ENCODE results near the gene TPRG1.

The TPRG1 gene

GRCh38 chr3:189349772-189350171, 178.0 kb downstream of the TPRG1 start:
- no peak for DNase-seq

GRCh38 chr3:189353318-189353965, 181.7 kb downstream of the TPRG1 start:
- ChIA-PET POLR2A (no interaction called here), CTCF (no interaction called here)

More at GRCh38 chr3:189349772-189350171, 178.0 kb downstream of the TPRG1 start:
- Histone ChIP-seq H3K4me3 (ENCODE audit: control insufficient read depth in 1 of 7, extremely low read depth in 1 of 7, insufficient read depth in 4 of 7, low read depth in 2 of 7, low read length in 6 of 7) (no peak overlapping the region), H3K27me3 (replicated peaks in 2 of 5; ENCODE audit: control insufficient read depth in 4 of 5, insufficient read depth in 5 of 5, low read length in 4 of 5) (no peaks in the 10 kb centered on the region), H3K27ac (ENCODE audit: insufficient read depth in 1 of 2, low read depth in 1 of 2, low read length in 2 of 2, poor library complexity in 1 of 2, severe bottlenecking in 2 of 2) (no peak overlapping the region), H3K36me3 (ENCODE audit: control insufficient read depth in 4 of 4, insufficient read depth in 4 of 4, low read length in 3 of 4) (no peaks in the 10 kb centered on the region), H3K9me3 (ENCODE audit: control extremely low read depth in 1 of 5, control insufficient read depth in 4 of 5, insufficient read depth in 2 of 5, low read depth in 1 of 5, low read length in 4 of 5) (no peaks in the 10 kb centered on the region), H3K4me1 (ENCODE audit: control extremely low read depth in 1 of 4, control insufficient read depth in 4 of 4, insufficient read depth in 4 of 4, low read length in 3 of 4) (no peaks in the 10 kb centered on the region)
- ChIA-PET POLR2A (no interaction called here), CTCF (no interaction called here)
- WGBS (ENCODE audit: insufficient coverage) = 100% methylated on average over 1 of the region's 3 CpGs

GRCh38 chr3:189353988-189354889, 182.5 kb downstream of the TPRG1 start:
- no peaks in the 10 kb centered on the region for H3K36me3 ChIP-seq (ENCODE audit: control insufficient read depth in 4 of 4, insufficient read depth in 4 of 4, low read length in 3 of 4)
- H3K27ac ChIP-seq (ENCODE audit: insufficient read depth in 1 of 2, low read depth in 1 of 2, low read length in 2 of 2, poor library complexity in 1 of 2, severe bottlenecking in 2 of 2) = no peak overlapping the region
- no peaks in the 10 kb centered on the region for H3K4me1 ChIP-seq (ENCODE audit: control extremely low read depth in 1 of 4, control insufficient read depth in 4 of 4, insufficient read depth in 4 of 4, low read length in 3 of 4)
- WGBS (ENCODE audit: insufficient coverage) = 96% methylated on average over 3 of the region's 6 CpGs
- no peak for DNase-seq
- H3K9me3 ChIP-seq (ENCODE audit: control extremely low read depth in 1 of 5, control insufficient read depth in 4 of 5, insufficient read depth in 2 of 5, low read depth in 1 of 5, low read length in 4 of 5) = no peaks in the 10 kb centered on the region
- no peaks in the 10 kb centered on the region for H3K27me3 ChIP-seq (replicated peaks in 2 of 5; ENCODE audit: control insufficient read depth in 4 of 5, insufficient read depth in 5 of 5, low read length in 4 of 5)
- no peak overlapping the region for H3K4me3 ChIP-seq (ENCODE audit: control insufficient read depth in 1 of 7, extremely low read depth in 1 of 7, insufficient read depth in 4 of 7, low read depth in 2 of 7, low read length in 6 of 7)
- POLR2A ChIA-PET = no interaction called here
- CTCF ChIA-PET = no interaction called here

More at GRCh38 chr3:189353318-189353965, 181.7 kb downstream of the TPRG1 start:
- Histone ChIP-seq H3K27me3 (replicated peaks in 2 of 5; ENCODE audit: control insufficient read depth in 4 of 5, insufficient read depth in 5 of 5, low read length in 4 of 5) (no peaks in the 10 kb centered on the region), H3K4me3 (ENCODE audit: control insufficient read depth in 1 of 7, extremely low read depth in 1 of 7, insufficient read depth in 4 of 7, low read depth in 2 of 7, low read length in 6 of 7) (no peak overlapping the region), H3K27ac (ENCODE audit: insufficient read depth in 1 of 2, low read depth in 1 of 2, low read length in 2 of 2, poor library complexity in 1 of 2, severe bottlenecking in 2 of 2) (no peak overlapping the region), H3K4me1 (ENCODE audit: control extremely low read depth in 1 of 4, control insufficient read depth in 4 of 4, insufficient read depth in 4 of 4, low read length in 3 of 4) (no peaks in the 10 kb centered on the region), H3K9me3 (ENCODE audit: control extremely low read depth in 1 of 5, control insufficient read depth in 4 of 5, insufficient read depth in 2 of 5, low read depth in 1 of 5, low read length in 4 of 5) (no peaks in the 10 kb centered on the region), H3K36me3 (ENCODE audit: control insufficient read depth in 4 of 4, insufficient read depth in 4 of 4, low read length in 3 of 4) (no peaks in the 10 kb centered on the region)
- DNase-seq = no peak
- WGBS (ENCODE audit: insufficient coverage) = 100% methylated on average over 1 of the region's 5 CpGs

DNA sequence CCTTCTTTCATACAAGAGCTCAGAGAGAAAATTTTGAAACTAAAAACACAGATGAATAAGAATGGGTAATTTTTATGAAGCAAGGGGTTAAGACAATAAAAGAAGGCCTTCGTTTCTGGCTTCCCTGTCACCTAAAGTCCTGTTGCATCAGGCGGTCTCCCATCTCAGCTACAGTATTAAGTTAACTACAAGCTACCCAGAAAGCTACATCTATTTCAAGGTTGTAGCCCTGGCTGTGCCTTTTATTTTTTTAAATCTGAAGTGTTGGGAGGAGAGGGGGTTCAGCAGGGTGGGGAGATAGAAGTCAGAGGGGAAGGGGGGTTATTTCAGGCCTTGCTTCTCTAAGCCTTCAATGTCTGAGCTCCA, 183.3 kb downstream of the TPRG1 start:
- H3K9me3 ChIP-seq (ENCODE audit: control extremely low read depth in 1 of 5, control insufficient read depth in 4 of 5, insufficient read depth in 2 of 5, low read depth in 1 of 5, low read length in 4 of 5) = no peaks in the 10 kb centered on the region
- H3K4me3 ChIP-seq (ENCODE audit: control insufficient read depth in 1 of 7, extremely low read depth in 1 of 7, insufficient read depth in 4 of 7, low read depth in 2 of 7, low read length in 6 of 7) = no peak overlapping the region
- no CpG with 5 or more reads among the region's 2 CpGs for WGBS (ENCODE audit: insufficient coverage)
- ChIA-PET CTCF (interaction anchor here (1.4 kb wide), 1 partner anchor 15 kb away, joined by 4 read pairs; no protein-coding TSS in a partner anchor), POLR2A (interaction anchor here (0.7 kb wide), 1 partner anchor 16 kb away, joined by 5 read pairs; no protein-coding TSS in a partner anchor)
- DNase-seq = no peak
- H3K27me3 ChIP-seq (replicated peaks in 2 of 5; ENCODE audit: control insufficient read depth in 4 of 5, insufficient read depth in 5 of 5, low read length in 4 of 5) = no peaks in the 10 kb centered on the region
- H3K36me3 ChIP-seq (ENCODE audit: control insufficient read depth in 4 of 4, insufficient read depth in 4 of 4, low read length in 3 of 4) = no peaks in the 10 kb centered on the region
- no peak overlapping the region for H3K27ac ChIP-seq (ENCODE audit: insufficient read depth in 1 of 2, low read depth in 1 of 2, low read length in 2 of 2, poor library complexity in 1 of 2, severe bottlenecking in 2 of 2)
- no peaks in the 10 kb centered on the region for H3K4me1 ChIP-seq (ENCODE audit: control extremely low read depth in 1 of 4, control insufficient read depth in 4 of 4, insufficient read depth in 4 of 4, low read length in 3 of 4)

DNA sequence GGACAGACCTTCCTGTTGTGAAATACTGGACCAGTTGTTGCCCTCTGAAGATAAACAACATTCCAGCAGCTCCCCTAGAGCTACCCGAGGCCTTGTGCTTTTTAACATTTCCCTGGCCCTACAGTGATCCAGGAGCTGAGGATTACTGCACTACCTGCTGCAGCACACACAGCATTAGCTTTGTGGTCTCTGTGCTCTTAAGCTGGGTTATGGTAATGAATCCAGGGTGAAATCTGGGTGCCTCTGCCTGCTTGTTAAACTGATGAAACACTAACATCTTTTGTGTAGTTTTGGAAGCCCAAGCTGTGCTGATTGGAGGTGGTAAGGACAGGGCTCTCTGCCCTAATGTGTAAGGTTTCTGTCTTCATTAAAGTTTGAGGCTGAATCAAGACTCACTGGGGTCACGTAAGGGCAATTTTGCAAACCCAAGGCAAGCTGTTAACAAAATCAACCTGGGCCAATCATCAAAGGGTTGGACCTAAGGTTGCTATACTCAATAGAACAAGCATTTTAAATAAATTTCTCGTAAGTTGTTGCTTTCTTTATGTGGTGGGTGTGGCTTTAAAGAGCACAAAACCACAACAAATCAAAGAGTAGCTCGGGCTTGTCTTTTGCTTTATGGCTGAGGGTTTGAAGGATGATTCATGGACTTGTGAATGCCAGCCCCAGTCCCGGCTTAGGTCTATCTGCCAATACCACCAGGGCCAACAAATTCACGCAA, 183.9 kb downstream of the TPRG1 start:
- Histone ChIP-seq H3K9me3 (ENCODE audit: control extremely low read depth in 1 of 5, control insufficient read depth in 4 of 5, insufficient read depth in 2 of 5, low read depth in 1 of 5, low read length in 4 of 5) (no peaks in the 10 kb centered on the region), H3K27ac (ENCODE audit: insufficient read depth in 1 of 2, low read depth in 1 of 2, low read length in 2 of 2, poor library complexity in 1 of 2, severe bottlenecking in 2 of 2) (no peak overlapping the region), H3K36me3 (ENCODE audit: control insufficient read depth in 4 of 4, insufficient read depth in 4 of 4, low read length in 3 of 4) (no peaks in the 10 kb centered on the region), H3K27me3 (replicated peaks in 2 of 5; ENCODE audit: control insufficient read depth in 4 of 5, insufficient read depth in 5 of 5, low read length in 4 of 5) (no peaks in the 10 kb centered on the region), H3K4me3 (ENCODE audit: control insufficient read depth in 1 of 7, extremely low read depth in 1 of 7, insufficient read depth in 4 of 7, low read depth in 2 of 7, low read length in 6 of 7) (no peak overlapping the region), H3K4me1 (ENCODE audit: control extremely low read depth in 1 of 4, control insufficient read depth in 4 of 4, insufficient read depth in 4 of 4, low read length in 3 of 4) (no peaks in the 10 kb centered on the region)
- WGBS (ENCODE audit: insufficient coverage) = 96% methylated on average over 4 of the region's 6 CpGs
- CTCF ChIA-PET = interaction anchor here (1.4 kb wide), 1 partner anchor 15 kb away, joined by 4 read pairs; no protein-coding TSS in a partner anchor
- POLR2A ChIA-PET = interaction anchor here (0.7 kb wide), 1 partner anchor 15 kb away, joined by 5 read pairs; no protein-coding TSS in a partner anchor
- no peak for DNase-seq

GRCh38 chr3:189360291-189360690, 188.5 kb downstream of the TPRG1 start:
- no peaks in the 10 kb centered on the region for H3K9me3 ChIP-seq (ENCODE audit: control extremely low read depth in 1 of 5, control insufficient read depth in 4 of 5, insufficient read depth in 2 of 5, low read depth in 1 of 5, low read length in 4 of 5)
- no peak for DNase-seq
- H3K36me3 ChIP-seq (ENCODE audit: control insufficient read depth in 4 of 4, insufficient read depth in 4 of 4, low read length in 3 of 4) = no peaks in the 10 kb centered on the region
- 96% methylated on average over 4 of the region's 5 CpGs for WGBS (ENCODE audit: insufficient coverage)
- CTCF ChIA-PET = no interaction called here
- H3K27ac ChIP-seq (ENCODE audit: insufficient read depth in 1 of 2, low read depth in 1 of 2, low read length in 2 of 2, poor library complexity in 1 of 2, severe bottlenecking in 2 of 2) = no peak overlapping the region
- H3K4me3 ChIP-seq (ENCODE audit: control insufficient read depth in 1 of 7, extremely low read depth in 1 of 7, insufficient read depth in 4 of 7, low read depth in 2 of 7, low read length in 6 of 7) = no peak overlapping the region
- H3K27me3 ChIP-seq (replicated peaks in 2 of 5; ENCODE audit: control insufficient read depth in 4 of 5, insufficient read depth in 5 of 5, low read length in 4 of 5) = no peaks in the 10 kb centered on the region
- H3K4me1 ChIP-seq (ENCODE audit: control extremely low read depth in 1 of 4, control insufficient read depth in 4 of 4, insufficient read depth in 4 of 4, low read length in 3 of 4) = no peaks in the 10 kb centered on the region
- POLR2A ChIA-PET = interaction anchor here (0.6 kb wide), 1 partner anchor 14 kb away, joined by 4 read pairs; no protein-coding TSS in a partner anchor
